ENCODE data around the gene MUC5AC.
"Not testable (repeated sequence)": the region's sequence is repeated elsewhere in the genome, so short reads cannot be mapped to it uniquely, and the experiment has no call there.

MUC5AC gene

GRCh38 chr11:1176224-1177019 is 18.7 kb downstream of the MUC5AC start:
- DNase-seq (ENCODE audit: extremely low read depth in 1 of 2, low read depth in 1 of 2): no peak

GRCh38 chr11:1177020-1177770 is 19.4 kb downstream of the MUC5AC start:
- DNase-seq (ENCODE audit: extremely low read depth in 1 of 2, low read depth in 1 of 2): no peak

- no peak for DNase-seq (ENCODE audit: extremely low read depth in 1 of 2, low read depth in 1 of 2)
Measured at GRCh38 chr11:1177771-1178090, 20.0 kb downstream of the MUC5AC start.

- DNase-seq (ENCODE audit: extremely low read depth in 1 of 2, low read depth in 1 of 2): no peak
Measured at GRCh38 chr11:1178201-1178885, 20.6 kb downstream of the MUC5AC start.

- no peak for DNase-seq (ENCODE audit: extremely low read depth in 1 of 2, low read depth in 1 of 2)
Measured at GRCh38 chr11:1178906-1179305, 21.2 kb downstream of the MUC5AC start.

GRCh38 chr11:1179641-1180040 is 21.9 kb downstream of the MUC5AC start:
- no peak for DNase-seq (ENCODE audit: extremely low read depth in 1 of 2, low read depth in 1 of 2)

GRCh38 chr11:1180171-1180570 is 22.4 kb downstream of the MUC5AC start:
- no peak for DNase-seq (ENCODE audit: extremely low read depth in 1 of 2, low read depth in 1 of 2)

GRCh38 chr11:1180947-1181391 is 23.2 kb downstream of the MUC5AC start:
- no peak for DNase-seq (ENCODE audit: extremely low read depth in 1 of 2, low read depth in 1 of 2)

GRCh38 chr11:1181420-1181819 is 23.7 kb downstream of the MUC5AC start:
- DNase-seq (ENCODE audit: extremely low read depth in 1 of 2, low read depth in 1 of 2): no peak

GRCh38 chr11:1181853-1182535 is 24.2 kb downstream of the MUC5AC start:
- DNase-seq (ENCODE audit: extremely low read depth in 1 of 2, low read depth in 1 of 2): no peak

GRCh38 chr11:1184139-1184538 is 26.4 kb downstream of the MUC5AC start:
- not testable (repeated sequence) for DNase-seq (ENCODE audit: extremely low read depth in 1 of 2, low read depth in 1 of 2)

- not testable (repeated sequence) for DNase-seq (ENCODE audit: extremely low read depth in 1 of 2, low read depth in 1 of 2)
Measured at GRCh38 chr11:1188451-1189130, 30.8 kb downstream of the MUC5AC start.

- DNase-seq (ENCODE audit: extremely low read depth in 1 of 2, low read depth in 1 of 2): not testable (repeated sequence)
Measured at GRCh38 chr11:1189816-1190215, 32.1 kb downstream of the MUC5AC start.

- not testable (repeated sequence) for DNase-seq (ENCODE audit: extremely low read depth in 1 of 2, low read depth in 1 of 2)
Measured at GRCh38 chr11:1191786-1192470, 34.2 kb downstream of the MUC5AC start.

GRCh38 chr11:1192741-1193325 is 35.1 kb downstream of the MUC5AC start:
- no peak for DNase-seq (ENCODE audit: extremely low read depth in 1 of 2, low read depth in 1 of 2)

GRCh38 chr11:1193326-1194230 is 35.8 kb downstream of the MUC5AC start:
- no peak for DNase-seq (ENCODE audit: extremely low read depth in 1 of 2, low read depth in 1 of 2)

GRCh38 chr11:1194231-1194976 is 36.7 kb downstream of the MUC5AC start:
- DNase-seq (ENCODE audit: extremely low read depth in 1 of 2, low read depth in 1 of 2): no peak

Data from stimulated activated CD8-positive, alpha-beta memory T cell treated with anti-CD3 and anti-CD28 coated beads, Interleukin-7, amount 100 ng/mL, for 48 hours (primary cell).